Lower leg skin (tissue), 4 donors: ENCODE measurements around the gene NTSR2. TPM values are rescaled to one million over a fixed set of nuclear protein-coding genes. Genes with fewer than 3 reads are reported as not detected.

Source experiments
- DNase-seq, 2 donors: peaks; one replicate each; pipeline ENCODE4 v3.0.0-alpha.2; 2019; ENCODE audit warnings: low spot score in 2 of 2
- H3K4me3 ChIP-seq: fragments of 200-600 bp; sonication (generic); 2 replicates; pipeline ENCODE4 v1.5.1; 2017; ENCODE audit warnings: mild to moderate bottlenecking, low read depth; ENCODE audit not compliant: poor library complexity, severe bottlenecking
- POLR2A ChIP-seq, 2 donors: fragments of 450-650 bp; IDR thresholded peaks; one replicate each; pipeline ENCODE4 v1.6.1; 2016 to 2017; ENCODE audit warnings: antibody characterized with exemption in 2 of 2, mild to moderate bottlenecking in 1 of 2, moderate library complexity in 1 of 2
- WGBS, 2 donors: methylation state at CpG; one replicate each; pipeline ENCODE4 v1.1.5; 2018; 5-methylcytosine and 5-hydroxymethylcytosine counted together
- intact Hi-C: fragments of 100-400 bp; cut with DNase I; formaldehyde crosslinking; loops from one replicate; pipeline ENCODE4 v1.15.0; 2023; ENCODE audit warnings: low total_unique reads
- total RNA-seq, 4 donors: library from RNA; depleted of rRNA; stranded (reverse); fragments of >200 nt; gene quantifications; one replicate each; pipeline ENCODE4 v1.1.0, GENCODE V29; 2016
- TF ChIP-seq, protein P1 (sequence below), 3 donors: fragments of 450-650 bp; IDR thresholded peaks; one replicate each; pipeline ENCODE4 v1.5.1; 2016; ENCODE audit warnings: antibody characterized with exemption in 3 of 3, mild to moderate bottlenecking in 3 of 3, moderate library complexity in 2 of 3

NTSR2 gene
- total RNA-seq, 4 donors from 2014 or later: not detected

DNA sequence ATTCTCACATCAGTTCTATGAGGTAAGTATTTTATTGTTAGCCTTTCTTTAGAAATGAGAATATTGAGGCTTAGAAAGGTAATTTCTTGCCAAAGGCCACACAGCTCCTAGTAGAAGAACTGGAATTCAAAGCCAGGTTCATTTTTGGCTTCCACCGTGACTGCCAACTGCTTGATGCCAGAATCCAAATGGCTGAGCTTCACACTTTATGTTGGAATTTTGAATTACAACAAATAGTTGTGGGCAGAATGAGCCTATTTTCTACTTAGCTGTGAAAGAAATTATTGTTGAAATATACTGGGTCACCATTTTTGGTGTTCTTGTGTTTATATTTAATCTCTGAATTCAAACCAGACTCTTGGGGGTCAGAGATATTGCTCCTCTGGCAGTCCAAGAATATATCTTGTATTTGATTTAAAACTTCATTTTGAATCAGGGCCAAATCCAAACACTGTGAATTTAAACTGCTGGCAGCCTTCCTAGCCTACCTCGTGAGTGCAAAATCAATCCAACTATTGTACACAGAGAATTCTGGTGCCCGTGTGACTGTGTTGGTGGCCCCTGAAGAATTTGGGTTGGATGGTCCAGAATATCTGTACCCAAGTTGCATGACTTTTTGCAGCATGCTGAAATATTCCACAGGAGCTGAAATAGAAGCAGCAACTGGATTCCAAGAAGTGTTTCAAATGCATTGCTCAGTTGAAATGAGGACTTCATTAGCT, 40.8 kb upstream of the NTSR2 start:
- 15 to 27% methylated on average over 3 of the region's 3 CpGs for WGBS, 2 donors
- H3K4me3 ChIP-seq: no peak overlapping the region
- no peak for DNase-seq
- intact Hi-C loops: no loop called here
- TF ChIP-seq, protein P1, sequence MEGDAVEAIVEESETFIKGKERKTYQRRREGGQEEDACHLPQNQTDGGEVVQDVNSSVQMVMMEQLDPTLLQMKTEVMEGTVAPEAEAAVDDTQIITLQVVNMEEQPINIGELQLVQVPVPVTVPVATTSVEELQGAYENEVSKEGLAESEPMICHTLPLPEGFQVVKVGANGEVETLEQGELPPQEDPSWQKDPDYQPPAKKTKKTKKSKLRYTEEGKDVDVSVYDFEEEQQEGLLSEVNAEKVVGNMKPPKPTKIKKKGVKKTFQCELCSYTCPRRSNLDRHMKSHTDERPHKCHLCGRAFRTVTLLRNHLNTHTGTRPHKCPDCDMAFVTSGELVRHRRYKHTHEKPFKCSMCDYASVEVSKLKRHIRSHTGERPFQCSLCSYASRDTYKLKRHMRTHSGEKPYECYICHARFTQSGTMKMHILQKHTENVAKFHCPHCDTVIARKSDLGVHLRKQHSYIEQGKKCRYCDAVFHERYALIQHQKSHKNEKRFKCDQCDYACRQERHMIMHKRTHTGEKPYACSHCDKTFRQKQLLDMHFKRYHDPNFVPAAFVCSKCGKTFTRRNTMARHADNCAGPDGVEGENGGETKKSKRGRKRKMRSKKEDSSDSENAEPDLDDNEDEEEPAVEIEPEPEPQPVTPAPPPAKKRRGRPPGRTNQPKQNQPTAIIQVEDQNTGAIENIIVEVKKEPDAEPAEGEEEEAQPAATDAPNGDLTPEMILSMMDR (IDR thresholded peaks at IDR 0.05): no peak
- TF ChIP-seq POLR2A (IDR thresholded peaks at IDR 0.05): no peak

DNA sequence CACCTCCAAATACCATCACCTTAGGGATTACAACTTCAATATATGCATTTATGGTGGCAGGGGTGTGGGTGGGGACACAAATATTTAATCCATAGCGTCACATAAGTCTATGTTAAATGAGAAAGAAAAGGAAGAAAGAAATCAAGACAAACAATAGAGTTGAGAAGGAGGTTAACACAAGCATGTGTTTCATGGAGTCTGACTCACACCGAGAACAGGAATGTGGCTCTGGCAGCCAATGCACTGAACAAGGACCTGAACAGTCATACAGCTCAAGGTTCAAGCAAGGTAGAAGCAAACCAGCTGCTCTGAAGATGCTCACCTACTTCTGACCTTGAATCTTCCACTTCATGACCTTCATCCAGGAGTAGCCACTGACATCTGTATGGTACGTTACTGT, 40.2 kb upstream of the NTSR2 start:
- intact Hi-C loops: no loop called here
- DNase-seq: no peak
- TF ChIP-seq POLR2A (IDR thresholded peaks at IDR 0.05): no peak
- TF ChIP-seq, protein P1 (IDR thresholded peaks at IDR 0.05): no peak

DNA sequence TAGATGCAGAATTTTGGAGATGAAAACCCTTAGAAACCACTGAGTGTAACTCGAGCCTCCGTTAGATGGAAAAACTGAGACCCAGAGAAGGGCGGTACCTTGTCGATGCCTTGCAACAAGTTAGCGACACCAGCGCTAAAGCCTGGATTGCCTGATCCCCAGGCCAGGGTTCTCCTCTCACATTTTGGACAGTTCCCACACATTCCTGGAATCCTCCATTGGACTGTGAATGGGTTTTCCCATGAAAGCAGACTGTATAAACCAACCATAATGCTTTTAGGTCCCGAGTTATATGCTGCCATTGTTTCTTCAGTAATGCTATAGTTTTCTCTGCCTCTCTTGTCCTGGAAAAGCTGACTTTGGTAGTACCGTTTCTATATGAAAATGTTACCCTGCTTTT, 39.3 kb upstream of the NTSR2 start:
- WGBS, 2 donors: 93 to 96% methylated on average over 8 of the region's 8 CpGs
- TF ChIP-seq, protein P1 (IDR thresholded peaks at IDR 0.05): no peak
- TF ChIP-seq POLR2A (IDR thresholded peaks at IDR 0.05): no peak

More for the DNA sequence above, 40.2 kb upstream of the NTSR2 start:
- WGBS, 2 donors: 36 to 50% methylated on average over 3 of the region's 3 CpGs
- no peak overlapping the region for H3K4me3 ChIP-seq

DNA sequence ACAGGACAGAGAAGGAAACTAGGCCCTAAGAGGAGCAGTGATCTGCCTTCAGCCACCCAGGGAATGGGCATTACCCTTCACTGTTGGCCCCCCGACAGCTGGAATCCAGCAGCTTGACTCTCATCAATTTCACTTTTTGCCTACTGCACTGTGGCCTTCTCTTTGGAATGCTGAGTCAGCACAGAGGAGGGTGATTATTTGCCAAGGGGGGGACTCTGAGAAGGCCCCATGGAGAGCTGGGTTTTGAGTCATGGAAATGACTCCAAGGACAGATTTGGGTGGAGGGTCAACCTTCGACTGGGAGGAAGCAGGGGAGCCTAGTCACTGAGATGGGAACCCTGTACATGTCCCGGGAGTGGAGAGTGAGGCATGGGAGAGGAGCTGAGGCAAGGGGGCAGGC, 38.1 kb upstream of the NTSR2 start:
- intact Hi-C loops: no loop called here
- H3K4me3 ChIP-seq: no peak overlapping the region
- no peak for DNase-seq
- 78 to 89% methylated on average over 3 of the region's 3 CpGs for WGBS, 2 donors
- TF ChIP-seq POLR2A (IDR thresholded peaks at IDR 0.05): no peak
- TF ChIP-seq, protein P1 (IDR thresholded peaks at IDR 0.05): no peak

More for the DNA sequence above, 39.3 kb upstream of the NTSR2 start:
- H3K4me3 ChIP-seq: no peak overlapping the region
- DNase-seq: no peak
- intact Hi-C loops: no loop called here

DNA sequence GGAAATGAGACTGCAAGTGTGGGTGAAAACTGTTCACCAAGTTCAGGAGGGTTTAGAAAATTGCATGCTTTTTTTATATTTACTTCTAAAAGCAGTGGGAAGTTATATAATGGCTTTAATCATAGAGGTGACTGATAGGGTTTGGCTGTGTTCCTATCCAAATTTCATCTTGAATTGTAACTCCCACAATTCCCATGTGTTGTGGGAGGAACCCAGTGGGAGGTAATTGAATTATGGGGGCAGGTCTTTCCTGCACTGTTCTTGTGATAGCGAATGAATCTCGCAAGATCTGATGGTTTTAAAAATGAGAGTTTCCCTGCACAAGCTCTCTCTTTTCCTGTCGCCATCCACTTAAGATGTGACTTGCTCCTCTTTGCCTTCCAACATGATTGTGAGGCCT, 35.7 kb upstream of the NTSR2 start:
- DNase-seq: no peak
- TF ChIP-seq POLR2A (IDR thresholded peaks at IDR 0.05): no peak
- TF ChIP-seq, protein P1 (IDR thresholded peaks at IDR 0.05): no peak
- H3K4me3 ChIP-seq: no peak overlapping the region
- intact Hi-C loops: no loop called here
- WGBS, 2 donors: 92 to 96% methylated on average over 3 of the region's 3 CpGs

DNA sequence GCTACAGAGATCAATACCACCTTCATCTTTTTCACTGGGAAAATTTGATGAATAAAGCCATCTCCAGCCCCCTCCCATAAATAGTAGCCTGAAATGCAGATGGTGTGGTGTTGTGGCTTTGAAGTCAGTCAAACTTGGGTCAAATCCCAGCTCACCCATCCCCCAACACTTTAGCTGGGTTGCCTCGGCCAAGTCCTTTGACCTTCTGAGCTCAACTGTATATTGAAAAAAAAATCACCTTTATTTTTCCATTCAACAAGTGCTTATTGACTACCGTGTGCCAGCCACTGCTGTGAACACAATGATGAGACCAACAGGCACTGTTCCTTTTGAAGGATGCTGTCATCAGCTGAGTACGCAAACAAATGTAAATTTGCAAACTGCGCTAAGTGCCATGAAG, 35.1 kb upstream of the NTSR2 start:
- 94% methylated on average over 4 of the region's 4 CpGs for WGBS, 2 donors
- intact Hi-C loops: no loop called here
- DNase-seq: no peak
- TF ChIP-seq, protein P1 (IDR thresholded peaks at IDR 0.05): no peak
- no peak for TF ChIP-seq POLR2A (IDR thresholded peaks at IDR 0.05)
- H3K4me3 ChIP-seq: no peak overlapping the region
